ENCODE measurements around the gene BRAF.
A peak's percentile ranks its signal among the peaks of the same experiment; 100 is the strongest.
"Not testable (repeated sequence)": the region's sequence is repeated elsewhere in the genome, so short reads cannot be mapped to it uniquely, and the experiment has no call there.

The BRAF gene

GRCh38 chr7:140763166-140763565 lies 161.6 kb downstream of the BRAF start:
- DNase-seq, result not testable (repeated sequence)

GRCh38 chr7:140761375-140761774 lies 163.4 kb downstream of the BRAF start:
- not testable (repeated sequence) for DNase-seq

GRCh38 chr7:140754506-140754905 lies 170.2 kb downstream of the BRAF start:
- no peak for DNase-seq

GRCh38 chr7:140752533-140752932 lies 172.2 kb downstream of the BRAF start:
- no peak for DNase-seq

GRCh38 chr7:140746751-140747150 lies 178.0 kb downstream of the BRAF start:
- DNase-seq, result no peak

- DNase-seq, result no peak
These were observed 179.3 kb downstream of the BRAF start for GRCh38 chr7:140745266-140746058.

- DNase-seq, result no peak
These were observed 180.7 kb downstream of the BRAF start for GRCh38 chr7:140744005-140744404.

GRCh38 chr7:140743255-140743654 lies 181.5 kb downstream of the BRAF start:
- DNase-seq, result not testable (repeated sequence)

GRCh38 chr7:140738280-140738679 lies 186.4 kb downstream of the BRAF start:
- DNase-seq, result no peak

GRCh38 chr7:140734729-140735128 lies 190.0 kb downstream of the BRAF start:
- DNase-seq, result no peak

- no peak for DNase-seq
These were observed 190.6 kb downstream of the BRAF start for GRCh38 chr7:140734096-140734495.

- peak; percentile 9 for DNase-seq
These were observed 192.3 kb downstream of the BRAF start for GRCh38 chr7:140732416-140732815.

GRCh38 chr7:140726281-140726680 lies 198.4 kb downstream of the BRAF start:
- no peak for DNase-seq

GRCh38 chr7:140724706-140725105 lies 200.0 kb downstream of the BRAF start:
- DNase-seq, result no peak

GRCh38 chr7:140723574-140723973 lies 201.2 kb downstream of the BRAF start:
- no peak for DNase-seq

- peak; percentile 19 for DNase-seq
These were observed 201.7 kb downstream of the BRAF start for GRCh38 chr7:140723006-140723405.

- DNase-seq, result peak; percentile 89
These were observed 202.5 kb downstream of the BRAF start for GRCh38 chr7:140722254-140722653.

GRCh38 chr7:140719721-140720120 lies 205.0 kb downstream of the BRAF start:
- DNase-seq, result peak; percentile 93

GRCh38 chr7:140714331-140715040 lies 210.2 kb downstream of the BRAF start:
- DNase-seq, result no peak

- DNase-seq, result not testable (repeated sequence)
These were observed 212.3 kb downstream of the BRAF start for GRCh38 chr7:140712392-140712791.

GRCh38 chr7:140708764-140709163 lies 216.0 kb downstream of the BRAF start:
- DNase-seq, result not testable (repeated sequence)

- DNase-seq, result no peak
These were observed 217.6 kb downstream of the BRAF start for GRCh38 chr7:140707132-140707531.

GRCh38 chr7:140704205-140704604 lies 220.5 kb downstream of the BRAF start:
- no peak for DNase-seq

GRCh38 chr7:140702774-140703173 lies 222.0 kb downstream of the BRAF start:
- DNase-seq, result no peak

Measured in DMS79 treated with DMSO at 0.1 percent for 48 hours (cell line).